ENCODE measurements around the gene SLC7A10.

The SLC7A10 gene

DNA sequence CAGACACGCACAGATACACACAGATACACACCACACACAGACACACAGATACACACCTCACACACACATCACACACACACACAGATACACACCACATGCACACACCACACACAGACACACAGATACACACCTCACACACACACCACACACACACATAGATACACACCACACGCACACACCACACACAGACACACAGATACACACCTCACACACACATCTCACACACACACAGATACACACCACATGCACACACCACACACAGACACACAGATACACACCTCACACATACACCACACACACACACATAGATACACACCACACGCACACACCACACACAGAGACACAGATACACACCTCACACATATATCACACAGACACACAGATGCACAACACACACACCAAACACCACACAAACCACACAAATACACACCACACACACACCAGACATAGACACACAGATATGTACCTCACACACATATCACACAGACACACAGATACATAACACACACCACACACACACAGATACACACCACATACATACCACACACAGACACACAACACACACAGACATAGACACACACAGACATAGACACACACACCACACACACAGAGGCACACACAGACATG is 24.2 kb upstream of the SLC7A10 start:
- TF ChIP-seq, protein P1, sequence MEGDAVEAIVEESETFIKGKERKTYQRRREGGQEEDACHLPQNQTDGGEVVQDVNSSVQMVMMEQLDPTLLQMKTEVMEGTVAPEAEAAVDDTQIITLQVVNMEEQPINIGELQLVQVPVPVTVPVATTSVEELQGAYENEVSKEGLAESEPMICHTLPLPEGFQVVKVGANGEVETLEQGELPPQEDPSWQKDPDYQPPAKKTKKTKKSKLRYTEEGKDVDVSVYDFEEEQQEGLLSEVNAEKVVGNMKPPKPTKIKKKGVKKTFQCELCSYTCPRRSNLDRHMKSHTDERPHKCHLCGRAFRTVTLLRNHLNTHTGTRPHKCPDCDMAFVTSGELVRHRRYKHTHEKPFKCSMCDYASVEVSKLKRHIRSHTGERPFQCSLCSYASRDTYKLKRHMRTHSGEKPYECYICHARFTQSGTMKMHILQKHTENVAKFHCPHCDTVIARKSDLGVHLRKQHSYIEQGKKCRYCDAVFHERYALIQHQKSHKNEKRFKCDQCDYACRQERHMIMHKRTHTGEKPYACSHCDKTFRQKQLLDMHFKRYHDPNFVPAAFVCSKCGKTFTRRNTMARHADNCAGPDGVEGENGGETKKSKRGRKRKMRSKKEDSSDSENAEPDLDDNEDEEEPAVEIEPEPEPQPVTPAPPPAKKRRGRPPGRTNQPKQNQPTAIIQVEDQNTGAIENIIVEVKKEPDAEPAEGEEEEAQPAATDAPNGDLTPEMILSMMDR (IDR thresholded peaks at IDR 0.05; ENCODE audit: low read length): no peak
- TF ChIP-seq EZH2 (IDR thresholded peaks at IDR 0.05; ENCODE audit: borderline replicate concordance, low read length): no peak
- Histone ChIP-seq H3K9me2 (ENCODE audit: low read depth, low read length) (no peaks in the 10 kb centered on the region), H3K27me3 (ENCODE audit: insufficient read depth, low read length) (no peaks in the 10 kb centered on the region), H3K79me2 (ENCODE audit: insufficient read depth, low read length) (no peaks in the 10 kb centered on the region), H3K9ac (ENCODE audit: low read length) (no peak overlapping the region), H3K4me3 (ENCODE audit: low read depth, low read length, poor library complexity, severe bottlenecking) (no peak overlapping the region), H3K36me3 (ENCODE audit: insufficient read depth, low read length) (no peaks in the 10 kb centered on the region), H2AFZ (ENCODE audit: low read length) (no peak overlapping the region), H4K20me1 (ENCODE audit: insufficient read depth, low read length) (no peaks in the 10 kb centered on the region), H3F3A (ENCODE audit: insufficient read depth, low read length) (no peaks in the 10 kb centered on the region), H3K4me1 (ENCODE audit: insufficient read depth, low read length, severe bottlenecking) (no peaks in the 10 kb centered on the region), H3K4me2 (ENCODE audit: low read length) (no peak overlapping the region), H3K27ac (ENCODE audit: low read depth, low read length, poor library complexity, severe bottlenecking) (no peak overlapping the region), H3K9me3 (ENCODE audit: low read length) (peaks cover 5% of the 10 kb centered on the region; the same call in 1 of the 2 replicates)

DNA sequence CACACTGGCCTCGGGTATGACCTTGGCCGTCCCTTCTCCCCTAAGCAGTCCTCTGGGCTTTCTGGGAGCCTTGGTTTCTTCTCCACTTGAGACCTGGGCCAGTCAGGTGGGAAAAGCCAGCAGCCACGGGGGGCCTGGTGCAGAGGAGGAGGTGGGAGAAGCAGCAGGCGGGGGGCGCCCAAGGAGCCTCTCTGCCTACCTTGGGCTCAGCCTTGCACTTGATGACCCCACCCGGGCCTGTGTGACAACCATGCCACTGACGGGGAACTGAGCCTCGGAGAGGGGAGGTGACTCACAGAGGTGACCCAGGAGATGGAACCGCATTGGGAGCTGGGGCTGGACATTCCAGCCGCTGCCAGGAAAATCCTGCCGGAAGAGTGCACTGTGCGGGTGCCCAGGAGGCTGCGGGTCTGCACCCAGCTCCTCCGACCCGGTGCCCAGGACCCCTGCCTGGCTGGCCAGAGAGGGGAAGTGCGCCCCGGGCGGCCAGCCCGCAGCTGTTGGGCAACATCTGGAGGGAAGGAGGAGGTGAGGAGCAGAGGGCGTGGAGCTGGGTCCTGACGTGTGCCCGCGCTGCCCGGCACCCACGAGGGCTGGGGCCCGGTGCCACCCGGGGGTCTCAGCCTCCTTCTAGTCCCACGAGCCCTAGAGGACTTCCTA is 23.4 kb upstream of the SLC7A10 start:
- H3K9me2 ChIP-seq (ENCODE audit: low read depth, low read length): no peaks in the 10 kb centered on the region
- no peak overlapping the region for H3K4me3 ChIP-seq (ENCODE audit: low read depth, low read length, poor library complexity, severe bottlenecking)
- no peaks in the 10 kb centered on the region for H3K4me1 ChIP-seq (ENCODE audit: insufficient read depth, low read length, severe bottlenecking)
- no peaks in the 10 kb centered on the region for H4K20me1 ChIP-seq (ENCODE audit: insufficient read depth, low read length)
- H3K27ac ChIP-seq (ENCODE audit: low read depth, low read length, poor library complexity, severe bottlenecking): no peak overlapping the region
- H2AFZ ChIP-seq (ENCODE audit: low read length): no peak overlapping the region
- no peak overlapping the region for H3K9ac ChIP-seq (ENCODE audit: low read length)
- TF ChIP-seq EZH2 (IDR thresholded peaks at IDR 0.05; ENCODE audit: borderline replicate concordance, low read length): no peak
- TF ChIP-seq, protein P1 (IDR thresholded peaks at IDR 0.05; ENCODE audit: low read length): no peak
- no peaks in the 10 kb centered on the region for H3K36me3 ChIP-seq (ENCODE audit: insufficient read depth, low read length)
- H3K4me2 ChIP-seq (ENCODE audit: low read length): no peak overlapping the region
- no peaks in the 10 kb centered on the region for H3K79me2 ChIP-seq (ENCODE audit: insufficient read depth, low read length)
- no peaks in the 10 kb centered on the region for H3F3A ChIP-seq (ENCODE audit: insufficient read depth, low read length)
- no peaks in the 10 kb centered on the region for H3K27me3 ChIP-seq (ENCODE audit: insufficient read depth, low read length)
- H3K9me3 ChIP-seq (ENCODE audit: low read length): peaks cover 5% of the 10 kb centered on the region; the same call in 1 of the 2 replicates

DNA sequence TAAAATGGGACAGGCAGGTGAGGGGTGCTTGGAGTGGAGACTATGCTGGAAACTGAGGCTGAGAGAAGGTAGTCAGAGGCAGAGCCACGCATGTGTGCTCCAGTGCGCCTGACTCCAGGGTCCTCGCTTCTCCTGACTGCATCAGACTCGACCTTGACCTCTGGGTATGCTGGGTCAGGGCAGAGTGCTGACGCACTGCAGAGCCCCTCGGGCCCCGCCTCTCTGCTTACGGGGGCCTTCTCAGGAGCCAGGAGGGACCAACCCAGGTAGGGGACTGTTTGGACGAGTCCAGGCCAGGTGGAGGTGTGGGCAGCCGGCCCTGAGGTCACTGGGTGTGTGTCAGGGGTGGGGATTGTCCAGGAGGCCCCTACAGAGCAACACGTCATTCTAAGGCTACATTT is 22.9 kb upstream of the SLC7A10 start:
- TF ChIP-seq EZH2 (IDR thresholded peaks at IDR 0.05; ENCODE audit: borderline replicate concordance, low read length): no peak
- TF ChIP-seq, protein P1 (IDR thresholded peaks at IDR 0.05; ENCODE audit: low read length): no peak
- no peak overlapping the region for H3K4me3 ChIP-seq (ENCODE audit: low read depth, low read length, poor library complexity, severe bottlenecking)
- no peaks in the 10 kb centered on the region for H3K9me2 ChIP-seq (ENCODE audit: low read depth, low read length)
- no peaks in the 10 kb centered on the region for H4K20me1 ChIP-seq (ENCODE audit: insufficient read depth, low read length)
- H3F3A ChIP-seq (ENCODE audit: insufficient read depth, low read length): no peaks in the 10 kb centered on the region
- no peak overlapping the region for H3K9ac ChIP-seq (ENCODE audit: low read length)
- H3K27me3 ChIP-seq (ENCODE audit: insufficient read depth, low read length): no peaks in the 10 kb centered on the region
- H3K27ac ChIP-seq (ENCODE audit: low read depth, low read length, poor library complexity, severe bottlenecking): no peak overlapping the region
- peaks cover 5% of the 10 kb centered on the region; the same call in 1 of the 2 replicates for H3K9me3 ChIP-seq (ENCODE audit: low read length)
- H2AFZ ChIP-seq (ENCODE audit: low read length): no peak overlapping the region
- H3K4me1 ChIP-seq (ENCODE audit: insufficient read depth, low read length, severe bottlenecking): no peaks in the 10 kb centered on the region
- H3K36me3 ChIP-seq (ENCODE audit: insufficient read depth, low read length): no peaks in the 10 kb centered on the region
- no peak overlapping the region for H3K4me2 ChIP-seq (ENCODE audit: low read length)
- no peaks in the 10 kb centered on the region for H3K79me2 ChIP-seq (ENCODE audit: insufficient read depth, low read length)

Data from OCI-LY1 (cell line).